ENCODE data around the gene KLHL21.
"Not testable (repeated sequence)": the region's sequence is repeated elsewhere in the genome, so short reads cannot be mapped to it uniquely, and the experiment has no call there.

Gene KLHL21

DNA sequence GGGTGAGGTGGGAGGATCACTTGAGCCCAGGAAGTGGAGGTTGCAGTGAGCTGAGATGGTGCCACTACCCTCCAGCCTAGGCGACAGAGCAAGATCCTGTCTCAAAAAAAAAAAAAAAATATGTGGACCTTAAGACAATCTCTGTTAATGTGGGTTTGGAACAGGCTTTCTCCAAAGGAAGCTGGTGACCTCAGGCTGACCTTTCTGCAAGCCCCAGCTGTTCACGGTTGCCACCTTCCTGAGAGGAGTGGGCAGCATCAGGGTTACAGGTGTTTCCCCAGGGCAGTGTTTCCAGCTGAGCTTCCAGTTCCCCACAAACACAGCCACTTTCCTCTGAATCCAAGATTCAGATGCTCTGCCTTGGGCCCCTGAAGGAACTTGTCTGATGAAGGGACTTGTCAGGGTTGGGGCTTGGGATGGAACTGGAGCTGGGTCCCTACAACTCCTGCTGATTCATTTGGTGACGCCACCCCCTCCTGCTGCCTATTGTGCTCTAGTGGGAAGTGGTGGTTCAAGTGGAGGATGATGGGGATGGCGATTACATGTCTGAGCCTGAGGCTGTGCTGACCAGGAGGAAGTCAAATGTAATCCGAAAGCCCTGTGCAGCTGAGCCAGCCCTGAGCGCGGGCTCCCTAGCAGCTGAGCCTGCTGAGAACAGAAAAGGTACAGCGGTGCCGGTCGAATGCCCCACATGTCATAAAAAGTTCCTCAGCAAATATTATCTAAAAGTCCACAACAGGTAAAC lies 20.9 kb downstream of the KLHL21 start:
- DNase-seq, result no peak

DNA sequence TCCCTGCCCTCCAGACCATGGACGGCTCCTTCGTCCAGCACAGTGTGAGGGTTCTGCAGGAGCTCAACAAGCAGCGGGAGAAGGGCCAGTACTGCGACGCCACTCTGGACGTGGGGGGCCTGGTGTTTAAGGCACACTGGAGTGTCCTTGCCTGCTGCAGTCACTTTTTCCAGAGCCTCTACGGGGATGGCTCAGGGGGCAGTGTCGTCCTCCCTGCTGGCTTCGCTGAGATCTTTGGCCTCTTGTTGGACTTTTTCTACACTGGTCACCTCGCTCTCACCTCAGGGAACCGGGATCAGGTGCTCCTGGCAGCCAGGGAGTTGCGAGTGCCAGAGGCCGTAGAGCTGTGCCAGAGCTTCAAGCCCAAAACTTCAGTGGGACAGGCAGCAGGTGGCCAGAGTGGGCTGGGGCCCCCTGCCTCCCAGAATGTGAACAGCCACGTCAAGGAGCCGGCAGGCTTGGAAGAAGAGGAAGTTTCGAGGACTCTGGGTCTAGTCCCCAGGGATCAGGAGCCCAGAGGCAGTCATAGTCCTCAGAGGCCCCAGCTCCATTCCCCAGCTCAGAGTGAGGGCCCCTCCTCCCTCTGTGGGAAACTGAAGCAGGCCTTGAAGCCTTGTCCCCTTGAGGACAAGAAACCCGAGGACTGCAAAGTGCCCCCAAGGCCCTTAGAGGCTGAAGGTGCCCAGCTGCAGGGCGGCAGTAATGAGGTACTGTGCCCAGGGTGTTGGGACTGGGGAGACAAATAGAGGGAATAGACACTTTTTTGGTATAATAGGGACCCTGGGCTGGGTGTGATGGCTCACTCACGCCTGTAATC lies 21.9 kb downstream of the KLHL21 start:
- no peak for DNase-seq

DNA sequence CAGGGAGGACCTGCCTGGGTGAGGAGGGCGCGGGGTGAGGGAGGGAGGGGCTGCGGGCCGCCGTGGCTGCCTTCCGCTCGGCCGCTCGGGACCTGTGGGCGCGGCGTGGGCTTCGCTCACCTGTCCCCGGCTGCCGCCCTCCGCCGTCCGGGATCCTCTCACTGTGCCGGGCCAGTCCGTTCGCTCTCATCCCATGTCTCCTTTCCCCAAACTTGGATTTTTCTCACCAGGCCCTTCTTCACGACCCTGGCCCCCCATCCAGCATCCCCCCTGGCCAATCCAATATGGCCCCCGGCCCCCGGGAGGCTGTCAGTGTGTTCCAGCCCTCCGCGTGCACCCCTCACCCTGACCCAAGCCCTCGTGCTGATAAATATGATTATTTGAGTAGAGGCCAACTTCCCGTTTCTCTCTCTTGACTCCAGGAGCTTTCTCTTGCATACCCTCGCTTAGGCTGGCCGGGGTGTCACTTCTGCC lies 22.5 kb downstream of the KLHL21 start:
- no peak for DNase-seq

DNA sequence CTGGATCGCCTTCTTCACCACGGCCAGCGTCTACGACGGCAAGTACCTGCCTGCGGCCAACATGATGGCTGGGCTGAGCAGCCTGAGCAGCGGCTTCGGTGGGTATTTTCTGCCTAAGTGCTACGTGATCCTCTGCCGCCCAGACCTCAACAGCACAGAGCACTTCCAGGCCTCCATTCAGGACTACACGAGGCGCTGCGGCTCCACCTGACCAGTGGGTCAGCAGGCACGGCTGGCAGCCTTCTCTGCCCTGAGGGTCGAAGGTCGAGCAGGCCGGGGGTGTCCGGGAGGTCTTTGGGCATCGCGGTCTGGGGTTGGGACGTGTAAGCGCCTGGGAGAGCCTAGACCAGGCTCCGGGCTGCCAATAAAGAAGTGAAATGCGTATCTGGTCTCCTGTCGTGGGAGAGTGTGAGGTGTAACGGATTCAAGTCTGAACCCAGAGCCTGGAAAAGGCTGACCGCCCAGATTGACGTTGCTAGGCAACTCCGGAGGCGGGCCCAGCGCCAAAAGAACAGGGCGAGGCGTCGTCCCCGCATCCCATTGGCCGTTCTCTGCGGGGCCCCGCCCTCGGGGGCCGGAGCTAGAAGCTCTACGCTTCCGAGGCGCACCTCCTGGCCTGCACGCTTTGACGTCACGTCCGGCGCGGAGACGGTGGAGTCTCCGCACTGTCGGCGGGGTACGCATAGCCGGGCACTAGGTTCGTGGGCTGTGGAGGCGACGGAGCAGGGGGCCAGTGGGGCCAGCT lies 23.1 kb downstream of the KLHL21 start, which contains the start of gene ZBTB48:
Gene ZBTB48, plus strand, starts transcription at position 621 of the 745 bp plus-strand sequence. CDS start 616 bp downstream, outside the sequence.
- peak; percentile 99 for DNase-seq

DNA sequence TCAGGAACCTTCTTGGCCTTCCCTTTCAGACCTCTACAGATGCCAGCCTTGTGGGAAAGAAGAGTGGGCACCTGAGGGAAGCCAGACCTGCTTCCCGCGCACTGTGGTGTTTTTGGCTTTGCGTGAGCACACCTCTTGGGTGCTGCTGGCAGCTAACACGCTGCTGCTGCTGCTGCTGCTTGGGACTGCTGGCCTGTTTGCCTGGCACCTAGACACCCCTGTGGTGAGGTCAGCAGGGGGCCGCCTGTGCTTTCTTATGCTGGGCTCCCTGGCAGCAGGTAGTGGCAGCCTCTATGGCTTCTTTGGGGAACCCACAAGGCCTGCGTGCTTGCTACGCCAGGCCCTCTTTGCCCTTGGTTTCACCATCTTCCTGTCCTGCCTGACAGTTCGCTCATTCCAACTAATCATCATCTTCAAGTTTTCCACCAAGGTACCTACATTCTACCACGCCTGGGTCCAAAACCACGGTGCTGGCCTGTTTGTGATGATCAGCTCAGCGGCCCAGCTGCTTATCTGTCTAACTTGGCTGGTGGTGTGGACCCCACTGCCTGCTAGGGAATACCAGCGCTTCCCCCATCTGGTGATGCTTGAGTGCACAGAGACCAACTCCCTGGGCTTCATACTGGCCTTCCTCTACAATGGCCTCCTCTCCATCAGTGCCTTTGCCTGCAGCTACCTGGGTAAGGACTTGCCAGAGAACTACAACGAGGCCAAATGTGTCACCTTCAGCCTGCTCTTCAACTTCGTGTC lies 23.9 kb downstream of the KLHL21 start:
- no peak for DNase-seq

DNA sequence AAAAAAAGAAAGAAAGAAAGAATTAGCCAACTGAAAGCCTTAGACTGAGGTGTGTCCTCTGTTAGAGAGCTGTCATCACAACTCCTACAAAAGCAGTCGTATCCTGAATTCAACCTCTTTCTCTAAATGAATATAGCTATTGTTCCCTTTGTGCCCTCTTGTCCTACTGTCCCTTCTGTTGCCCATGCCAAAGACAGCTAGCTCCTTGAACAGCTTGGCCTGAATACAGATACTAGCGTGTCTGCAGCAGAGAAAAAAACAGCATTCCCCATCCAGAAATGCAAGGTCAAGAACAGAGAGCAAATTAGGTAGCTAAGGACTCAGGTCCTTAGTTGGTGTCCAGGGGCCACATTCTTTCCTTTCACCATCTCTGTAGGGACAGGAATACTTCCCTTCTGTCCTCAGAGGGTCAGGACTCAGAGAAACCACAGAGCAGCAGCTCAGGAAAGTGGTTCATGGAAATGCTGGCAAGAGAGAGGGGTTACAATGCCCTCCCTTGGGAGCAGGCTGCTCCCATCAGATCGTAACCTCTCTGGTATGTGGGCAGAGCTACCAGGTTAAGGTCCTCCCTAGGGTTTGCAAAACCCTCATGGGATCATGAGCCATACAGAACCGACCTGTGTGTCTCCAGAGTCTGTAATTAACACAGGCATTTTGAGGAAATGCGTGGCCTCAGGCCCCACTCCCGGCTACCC lies 24.7 kb downstream of the KLHL21 start:
- DNase-seq, result no peak

DNA sequence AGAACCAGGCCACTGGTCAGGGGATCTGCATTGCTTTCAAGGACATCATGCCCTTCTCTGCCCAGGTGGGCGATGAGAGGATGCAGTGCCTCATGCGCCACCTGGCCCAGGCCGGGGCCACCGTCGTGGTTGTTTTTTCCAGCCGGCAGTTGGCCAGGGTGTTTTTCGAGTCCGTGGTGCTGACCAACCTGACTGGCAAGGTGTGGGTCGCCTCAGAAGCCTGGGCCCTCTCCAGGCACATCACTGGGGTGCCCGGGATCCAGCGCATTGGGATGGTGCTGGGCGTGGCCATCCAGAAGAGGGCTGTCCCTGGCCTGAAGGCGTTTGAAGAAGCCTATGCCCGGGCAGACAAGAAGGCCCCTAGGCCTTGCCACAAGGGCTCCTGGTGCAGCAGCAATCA lies 27.9 kb downstream of the KLHL21 start:
- no peak for DNase-seq

DNA sequence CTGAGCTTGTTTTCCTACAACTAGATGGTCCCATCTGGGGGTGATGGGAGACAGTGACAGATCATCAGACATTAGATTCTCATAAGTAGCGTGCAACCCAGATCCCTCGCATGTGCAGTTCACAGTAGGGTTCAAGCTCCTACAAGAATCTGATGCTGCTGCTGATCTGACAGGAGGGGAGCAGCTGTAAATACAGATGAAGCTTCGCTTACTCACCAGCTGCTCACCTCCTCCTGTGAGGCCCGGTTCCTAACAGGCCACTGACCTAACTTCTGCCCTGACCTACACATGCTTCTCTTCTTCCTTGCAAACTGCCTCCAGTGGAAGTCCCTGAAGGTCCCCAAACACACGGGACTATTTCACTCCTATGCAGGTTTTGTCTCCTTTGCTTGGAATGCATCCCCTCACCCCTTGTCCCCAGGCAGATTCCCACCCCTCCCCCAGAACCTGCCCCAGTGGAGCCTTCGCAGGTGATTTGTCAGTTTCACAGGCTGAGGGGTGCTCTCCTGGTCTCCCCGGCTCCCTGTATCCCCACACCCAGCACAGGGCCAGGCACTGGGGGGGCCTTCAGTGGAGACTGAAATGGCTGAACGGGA lies 28.5 kb downstream of the KLHL21 start:
- DNase-seq, result no peak

DNA sequence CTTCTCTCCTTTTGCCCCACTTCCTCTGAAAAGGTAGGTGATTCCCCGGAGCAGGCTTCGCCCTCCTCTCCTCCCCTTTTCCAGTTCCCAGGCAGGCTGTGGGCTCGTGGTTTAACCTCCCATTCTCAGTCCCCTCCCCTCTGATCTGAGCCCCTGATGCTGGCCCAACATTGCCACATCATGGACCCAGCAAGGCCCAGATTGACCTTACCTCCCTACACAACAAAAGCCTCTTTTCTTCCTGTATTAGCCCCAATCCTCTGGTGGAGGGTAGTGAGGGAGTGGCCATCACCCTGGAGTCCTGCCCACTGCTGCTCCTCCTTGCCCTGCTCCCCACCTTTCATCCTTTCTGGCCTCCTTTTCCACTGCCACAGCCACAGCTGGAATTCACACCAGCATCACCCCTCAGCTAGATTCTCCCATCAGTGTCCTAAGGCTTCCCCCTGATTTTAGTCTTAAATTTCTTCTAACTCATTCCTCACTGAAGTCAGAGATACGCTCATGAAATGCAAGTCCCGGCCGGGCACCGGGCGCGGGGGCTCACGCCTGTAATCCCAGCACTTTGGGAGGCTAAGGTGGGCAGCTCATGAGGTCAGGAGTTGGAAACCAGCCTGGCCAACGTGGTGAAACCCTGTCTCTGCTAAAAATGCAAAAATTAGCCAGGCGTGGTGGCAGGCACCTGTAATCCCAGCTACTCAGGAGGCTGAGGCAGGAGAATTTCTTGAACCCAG lies 29.9 kb downstream of the KLHL21 start:
- no peak for DNase-seq

DNA sequence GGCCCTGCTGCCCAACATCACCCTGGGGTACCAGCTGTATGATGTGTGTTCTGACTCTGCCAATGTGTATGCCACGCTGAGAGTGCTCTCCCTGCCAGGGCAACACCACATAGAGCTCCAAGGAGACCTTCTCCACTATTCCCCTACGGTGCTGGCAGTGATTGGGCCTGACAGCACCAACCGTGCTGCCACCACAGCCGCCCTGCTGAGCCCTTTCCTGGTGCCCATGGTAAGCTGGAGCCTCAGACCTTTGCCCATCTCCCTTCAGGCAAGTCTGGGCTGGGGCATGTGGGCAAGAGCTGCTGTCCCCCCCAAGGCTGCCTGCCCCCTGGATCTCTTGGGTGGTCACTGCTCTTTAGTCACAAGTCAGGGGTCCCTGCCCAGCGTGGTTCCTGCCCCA lies 31.7 kb downstream of the KLHL21 start:
- no peak for DNase-seq

DNA sequence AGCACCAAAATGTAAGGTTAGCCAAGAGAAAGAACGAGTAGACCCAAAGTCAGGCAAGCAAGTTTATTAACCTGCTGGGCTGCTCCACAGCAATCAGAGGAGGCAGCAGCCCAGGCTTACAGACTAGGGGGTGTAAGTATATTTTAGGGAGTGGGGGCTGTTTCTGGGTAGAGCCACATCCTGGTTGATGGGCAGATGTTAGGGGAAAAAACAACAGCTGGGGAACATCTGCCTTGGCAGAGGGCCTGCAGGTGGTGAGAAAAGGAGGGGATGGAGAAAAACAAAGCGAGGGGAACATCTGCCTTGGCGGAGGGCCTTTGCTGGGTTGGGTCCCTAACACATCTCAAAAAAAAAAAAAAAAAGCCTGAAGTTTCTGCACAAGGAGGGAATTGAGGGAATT lies 32.6 kb downstream of the KLHL21 start:
- no peak for DNase-seq

DNA sequence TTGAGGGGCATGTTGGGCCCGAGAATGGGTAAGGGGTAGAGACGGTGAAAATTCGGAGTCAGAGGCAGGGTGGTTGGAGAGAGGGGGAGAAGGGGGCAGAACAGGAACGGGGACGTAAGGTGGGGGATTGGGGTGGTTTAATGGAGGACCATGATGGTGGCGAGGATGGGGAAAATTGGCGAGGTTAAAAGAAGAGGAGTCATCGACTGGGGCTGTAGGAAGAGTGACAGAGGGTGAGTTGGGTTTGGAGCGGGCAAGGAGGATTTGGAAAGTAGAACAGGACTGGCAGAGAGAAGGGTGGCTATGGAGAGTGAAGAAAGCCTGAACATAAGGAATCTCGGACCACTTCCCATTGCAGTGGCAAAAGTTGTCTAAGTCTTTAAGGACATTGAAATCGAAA lies 33.6 kb downstream of the KLHL21 start:
- no peak for DNase-seq

DNA sequence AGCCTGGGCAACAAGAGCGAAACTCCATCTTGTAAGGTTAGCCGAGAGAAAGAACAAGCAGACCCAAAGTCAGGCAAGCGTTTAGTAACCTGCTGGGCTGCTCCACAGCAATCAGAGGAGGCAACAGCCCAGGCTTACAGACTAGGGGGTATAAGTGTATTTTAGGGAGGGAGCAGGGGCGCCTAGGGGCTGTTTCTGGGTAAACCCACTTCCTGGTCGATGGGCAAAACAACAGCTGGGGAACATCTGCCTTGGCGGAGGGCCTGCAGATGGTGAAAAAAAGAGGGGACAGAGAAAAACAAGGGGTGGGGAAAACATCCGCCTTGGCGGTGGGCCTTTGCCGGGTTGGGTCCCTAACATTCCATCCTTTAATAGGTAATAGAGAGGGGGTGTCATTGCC lies 42.4 kb downstream of the KLHL21 start:
- DNase-seq, result no peak

DNA sequence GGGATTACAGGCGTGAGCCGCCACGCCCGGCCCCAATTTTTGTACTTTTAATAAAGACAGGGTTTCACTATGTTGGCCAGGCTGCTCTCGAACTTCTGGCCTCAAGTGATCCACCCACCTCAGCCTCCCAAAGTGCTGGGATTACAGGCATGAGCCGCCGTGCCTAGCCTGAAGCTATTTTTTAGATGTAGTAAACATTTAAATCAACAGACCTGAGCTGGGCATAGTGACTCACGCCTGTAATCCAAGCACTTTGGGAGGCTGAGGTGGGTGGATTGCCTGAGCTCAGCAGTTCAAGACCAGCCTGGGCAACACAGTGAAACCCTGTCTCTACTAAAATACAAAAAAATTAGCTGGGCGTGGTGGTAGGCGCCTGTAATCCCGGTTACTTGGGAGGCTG lies 43.5 kb downstream of the KLHL21 start:
- DNase-seq, result not testable (repeated sequence)

DNA sequence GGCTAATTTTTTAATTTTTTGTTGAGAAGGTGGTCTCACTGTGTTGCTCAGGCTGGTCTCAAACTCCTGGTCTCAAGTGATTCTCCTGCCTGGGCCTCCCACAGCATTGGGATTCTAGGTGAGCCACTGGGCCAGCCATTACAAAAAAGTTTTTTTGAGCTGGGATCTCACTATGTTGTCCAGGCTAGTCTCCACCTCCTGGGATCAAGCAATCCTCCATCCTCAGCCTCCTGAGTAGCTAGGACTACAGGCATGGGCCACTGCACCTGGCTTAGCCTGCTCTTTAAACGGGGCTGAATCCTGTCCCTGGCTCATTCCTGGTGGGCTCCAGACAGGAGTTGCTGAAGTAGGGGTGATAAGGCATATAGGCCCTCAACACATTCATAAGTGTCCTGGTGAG lies 45.1 kb downstream of the KLHL21 start:
- DNase-seq, result no peak

DNA sequence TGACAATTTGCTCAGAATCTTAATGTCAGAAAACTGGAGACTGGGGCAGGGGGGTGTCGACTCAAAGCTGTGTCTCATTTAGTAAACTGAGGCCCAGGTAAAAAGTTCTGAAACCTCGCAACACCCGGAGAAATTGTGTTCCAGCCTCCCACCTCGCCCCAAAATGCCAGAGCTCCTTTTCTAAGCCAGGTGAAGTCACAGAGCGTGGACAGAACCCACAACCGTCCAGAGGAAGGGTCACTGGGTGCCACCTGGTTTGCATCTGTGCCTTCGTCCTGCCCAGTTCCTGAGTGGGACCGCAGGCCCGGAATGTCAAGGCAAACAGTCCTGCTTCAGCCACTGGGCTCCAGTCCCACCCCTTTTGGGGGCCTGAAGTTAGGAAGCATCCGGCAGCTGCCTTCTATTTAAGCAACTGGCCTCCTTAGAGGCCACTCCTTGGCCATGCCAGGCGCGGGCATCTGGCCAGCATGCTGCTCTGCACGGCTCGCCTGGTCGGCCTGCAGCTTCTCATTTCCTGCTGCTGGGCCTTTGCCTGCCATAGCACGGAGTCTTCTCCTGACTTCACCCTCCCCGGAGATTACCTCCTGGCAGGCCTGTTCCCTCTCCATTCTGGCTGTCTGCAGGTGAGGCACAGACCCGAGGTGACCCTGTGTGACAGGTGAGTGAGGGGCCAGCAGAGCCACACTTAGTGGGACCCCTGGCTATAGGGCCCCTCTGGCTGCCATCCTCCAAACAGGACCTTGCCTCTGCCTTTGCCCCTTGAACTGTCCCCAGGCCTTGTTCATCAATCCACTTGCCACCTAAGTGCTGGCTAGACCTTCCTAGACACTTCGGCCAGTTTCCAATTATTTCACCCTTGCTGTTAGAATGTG lies 47.5 kb downstream of the KLHL21 start, which contains the start of gene TAS1R1:
Gene TAS1R1, plus strand, starts transcription at position 401 of the 872 bp plus-strand sequence. Its CDS starts 67 bp downstream, at position 468.
- no peak for DNase-seq

DNA sequence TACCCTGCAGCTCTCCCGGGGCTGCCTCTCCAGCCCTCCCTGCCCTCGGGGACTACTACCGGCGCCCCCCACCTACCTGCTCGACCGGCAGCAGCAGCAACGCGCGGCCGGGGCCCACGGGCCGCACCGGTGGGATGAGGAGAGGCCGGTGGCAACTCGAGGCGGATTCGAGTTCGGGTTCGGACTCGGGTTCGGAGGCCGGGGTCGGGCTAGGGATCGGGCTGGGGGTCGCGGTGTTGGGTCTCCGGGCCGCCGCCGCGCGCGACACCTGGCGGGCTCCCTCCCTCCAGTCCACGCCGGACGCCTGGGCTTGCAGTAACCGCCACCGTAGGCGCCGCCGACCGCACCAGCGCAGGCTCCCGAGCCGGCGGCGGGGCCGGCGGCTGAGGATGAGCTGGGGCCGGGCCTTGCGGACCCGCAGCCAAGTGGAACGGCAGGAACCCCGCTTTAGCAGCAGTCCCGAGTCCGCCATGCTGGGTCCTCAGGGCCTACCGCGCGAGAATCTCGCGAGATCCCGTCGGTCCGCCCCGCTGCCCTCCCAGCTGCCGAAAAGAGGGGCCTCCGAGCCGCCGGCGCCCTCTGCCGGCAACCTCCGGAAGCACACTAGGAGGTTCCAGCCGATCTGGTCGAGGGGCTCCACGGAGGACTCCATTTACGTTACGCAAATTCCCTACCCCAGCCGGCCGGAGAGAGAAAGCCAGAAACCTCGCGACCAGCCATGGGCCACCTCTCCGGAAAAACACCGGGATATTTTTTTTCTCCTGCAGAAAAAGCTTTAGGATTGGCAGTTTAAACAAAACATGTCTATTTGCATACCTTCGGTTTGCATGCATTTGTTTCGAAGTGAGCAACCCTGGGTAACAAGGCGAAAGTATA lies 48.4 kb downstream of the KLHL21 start, which contains the start of gene NOL9:
Gene NOL9, minus strand, starts transcription at position 483 of the 876 bp plus-strand sequence. Its CDS starts 11 bp downstream, at position 472.
- DNase-seq, result peak; percentile 96

DNA sequence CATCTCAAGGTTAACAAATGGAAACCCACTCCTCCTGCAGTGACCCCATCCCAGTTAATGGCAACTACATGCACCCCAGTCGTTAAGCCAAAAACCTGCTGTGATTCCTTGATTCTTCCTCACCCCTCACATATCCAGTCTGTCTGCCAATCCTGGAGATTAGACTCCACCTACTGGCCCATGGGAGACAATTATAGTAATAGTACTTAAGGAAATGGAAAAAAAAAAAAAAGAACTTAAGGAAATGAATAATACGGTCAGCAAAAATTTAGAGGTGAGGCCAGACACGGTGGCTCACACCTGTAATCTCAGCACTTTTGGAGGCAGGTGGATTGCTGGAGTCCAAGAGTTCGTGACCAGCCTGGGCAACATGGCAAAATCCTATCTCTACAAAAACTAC lies 55.4 kb downstream of the KLHL21 start:
- no peak for DNase-seq
